ENCODE results near the gene CCNB1. TPM values are rescaled to one million over a fixed set of nuclear protein-coding genes. Genes with fewer than 3 reads are reported as not detected.
"Not testable (repeated sequence)": the region's sequence is repeated elsewhere in the genome, so short reads cannot be mapped to it uniquely, and the experiment has no call there.

CCNB1 gene
- total RNA-seq, 1 experiment from 2014 or later = 262 TPM

DNA sequence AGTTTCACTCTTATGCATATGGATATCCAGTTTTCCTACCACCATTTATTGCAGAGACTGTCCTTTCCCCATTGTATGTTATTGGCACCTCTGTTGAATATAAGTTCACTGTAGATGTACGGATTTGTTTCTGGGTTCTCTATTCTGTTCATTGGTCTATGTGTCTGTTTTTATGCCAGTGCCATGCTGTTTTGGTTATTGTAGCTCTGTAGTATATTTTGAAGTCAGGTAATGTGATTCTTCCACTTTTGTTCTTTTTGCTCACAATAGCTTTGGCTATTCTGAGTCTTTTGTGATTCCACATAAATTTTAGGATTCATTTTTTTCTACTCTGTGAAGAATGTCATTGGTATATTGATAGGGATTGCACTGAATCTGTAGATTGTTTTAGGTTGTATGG, 26.1 kb upstream of the CCNB1 start:
- ChIA-PET CTCF (no interaction called here), POLR2A (interaction anchor here (0.6 to 0.7 kb wide), 2 partner anchors 12 to 69 kb away, joined by 3 to 12 read pairs; no protein-coding TSS in a partner anchor)
- Histone ChIP-seq H3K9me3 (ENCODE audit: control insufficient read depth, insufficient read depth, low read depth, low read length) (no peaks in the 10 kb centered on the region), H3K36me3 (ENCODE audit: control insufficient read depth, insufficient read depth, low read length) (no peaks in the 10 kb centered on the region), H3K4me1 (ENCODE audit: control insufficient read depth, insufficient read depth, low read length) (no peaks in the 10 kb centered on the region), H3K27me3 (ENCODE audit: control insufficient read depth, insufficient read depth, low read length) (no peaks in the 10 kb centered on the region), H3K4me3 (ENCODE audit: low read depth in 2 of 2, low read length in 2 of 2) (no peak overlapping the region), H3K27ac (ENCODE audit: low read length) (no peak overlapping the region)
- TF ChIP-seq, protein P1, sequence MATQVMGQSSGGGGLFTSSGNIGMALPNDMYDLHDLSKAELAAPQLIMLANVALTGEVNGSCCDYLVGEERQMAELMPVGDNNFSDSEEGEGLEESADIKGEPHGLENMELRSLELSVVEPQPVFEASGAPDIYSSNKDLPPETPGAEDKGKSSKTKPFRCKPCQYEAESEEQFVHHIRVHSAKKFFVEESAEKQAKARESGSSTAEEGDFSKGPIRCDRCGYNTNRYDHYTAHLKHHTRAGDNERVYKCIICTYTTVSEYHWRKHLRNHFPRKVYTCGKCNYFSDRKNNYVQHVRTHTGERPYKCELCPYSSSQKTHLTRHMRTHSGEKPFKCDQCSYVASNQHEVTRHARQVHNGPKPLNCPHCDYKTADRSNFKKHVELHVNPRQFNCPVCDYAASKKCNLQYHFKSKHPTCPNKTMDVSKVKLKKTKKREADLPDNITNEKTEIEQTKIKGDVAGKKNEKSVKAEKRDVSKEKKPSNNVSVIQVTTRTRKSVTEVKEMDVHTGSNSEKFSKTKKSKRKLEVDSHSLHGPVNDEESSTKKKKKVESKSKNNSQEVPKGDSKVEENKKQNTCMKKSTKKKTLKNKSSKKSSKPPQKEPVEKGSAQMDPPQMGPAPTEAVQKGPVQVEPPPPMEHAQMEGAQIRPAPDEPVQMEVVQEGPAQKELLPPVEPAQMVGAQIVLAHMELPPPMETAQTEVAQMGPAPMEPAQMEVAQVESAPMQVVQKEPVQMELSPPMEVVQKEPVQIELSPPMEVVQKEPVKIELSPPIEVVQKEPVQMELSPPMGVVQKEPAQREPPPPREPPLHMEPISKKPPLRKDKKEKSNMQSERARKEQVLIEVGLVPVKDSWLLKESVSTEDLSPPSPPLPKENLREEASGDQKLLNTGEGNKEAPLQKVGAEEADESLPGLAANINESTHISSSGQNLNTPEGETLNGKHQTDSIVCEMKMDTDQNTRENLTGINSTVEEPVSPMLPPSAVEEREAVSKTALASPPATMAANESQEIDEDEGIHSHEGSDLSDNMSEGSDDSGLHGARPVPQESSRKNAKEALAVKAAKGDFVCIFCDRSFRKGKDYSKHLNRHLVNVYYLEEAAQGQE (IDR thresholded peaks at IDR 0.05; ENCODE audit: insufficient read depth in 1 of 2, low read depth in 2 of 2, low read length in 1 of 2) = no peak
- TF ChIP-seq POLR2AphosphoS5 (IDR thresholded peaks at IDR 0.05; ENCODE audit: low read depth, low read length) (no peak), CTCF (IDR thresholded peaks at IDR 0.05) (no peak), SIN3A (IDR thresholded peaks at IDR 0.05; ENCODE audit: borderline replicate concordance, insufficient read depth, low read depth, low read length) (no peak), TCF7L2 (IDR thresholded peaks at IDR 0.05; ENCODE audit: low read depth, low read length) (no peak)
- intact Hi-C loops (cut with micrococcal nuclease; ENCODE audit: unreplicated experiment) (no loop called here), in situ Hi-C loops (cut with HindIII; ENCODE audit: low pct_unique_long_range_greater_than_20kb, low sequenced_read_pairs) (no loop called here)
- ATAC-seq (no peak), DNase-seq (ENCODE audit: low read depth, low spot score) (no peak)
- BruUV-seq (replicated peaks) = no TSS peak

GRCh38 chr5:69148576-69148975, 18.4 kb upstream of the CCNB1 start:
- H3K27ac ChIP-seq (ENCODE audit: low read length); CTCF ChIA-PET; in situ Hi-C loops (cut with HindIII; ENCODE audit: low pct_unique_long_range_greater_than_20kb, low sequenced_read_pairs); DNase-seq (ENCODE audit: low read depth, low spot score); H3K27me3 ChIP-seq (ENCODE audit: control insufficient read depth, insufficient read depth, low read length); ATAC-seq; intact Hi-C loops (cut with micrococcal nuclease; ENCODE audit: unreplicated experiment); H3K4me3 ChIP-seq (ENCODE audit: low read depth in 2 of 2, low read length in 2 of 2); H3K36me3 ChIP-seq (ENCODE audit: control insufficient read depth, insufficient read depth, low read length); H3K4me1 ChIP-seq (ENCODE audit: control insufficient read depth, insufficient read depth, low read length); H3K9me3 ChIP-seq (ENCODE audit: control insufficient read depth, insufficient read depth, low read depth, low read length); BruUV-seq (replicated peaks); POLR2A ChIA-PET: not testable (repeated sequence)

DNA sequence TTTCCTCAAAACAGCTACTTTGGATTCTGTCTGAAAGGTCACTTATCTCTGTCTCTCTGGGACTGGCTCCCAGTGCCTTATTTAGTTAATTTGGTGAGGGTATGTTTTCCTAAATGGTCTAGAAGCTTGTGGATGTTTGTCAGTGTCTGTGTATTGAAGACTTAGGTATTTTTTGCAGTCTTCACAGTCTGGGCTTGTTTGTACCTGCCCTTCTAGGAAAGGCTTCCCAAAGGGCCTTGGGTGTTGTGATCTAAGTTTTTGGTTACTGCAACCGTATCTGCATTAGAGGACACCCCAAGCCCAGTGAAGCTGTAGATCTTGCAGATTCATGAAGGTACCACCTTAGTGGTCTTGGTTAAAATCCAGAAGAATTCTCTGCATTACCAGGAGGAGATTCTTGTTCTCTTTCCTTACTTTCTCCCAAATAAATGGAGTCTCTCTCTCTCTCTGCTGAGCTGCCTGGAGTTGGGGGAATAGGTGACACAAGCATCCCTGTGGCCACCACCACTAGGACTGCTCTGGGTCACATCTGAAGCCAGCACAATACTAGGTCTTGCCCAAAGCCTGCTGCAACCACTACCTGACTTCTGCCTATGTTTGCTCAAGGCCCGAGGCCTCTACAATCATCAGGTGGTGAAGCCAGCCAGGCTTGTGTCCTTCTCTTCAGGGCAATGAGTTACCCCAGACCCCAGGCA, 17.8 kb upstream of the CCNB1 start:
- H3K9me3 ChIP-seq (ENCODE audit: control insufficient read depth, insufficient read depth, low read depth, low read length) = no peaks in the 10 kb centered on the region
- no peak overlapping the region for H3K4me3 ChIP-seq (ENCODE audit: low read depth in 2 of 2, low read length in 2 of 2)
- H3K27me3 ChIP-seq (ENCODE audit: control insufficient read depth, insufficient read depth, low read length) = no peaks in the 10 kb centered on the region
- POLR2A ChIA-PET = no interaction called here
- ATAC-seq (0 out of 2 replicates have a peak, but pooled peaks have one; percentile 26), DNase-seq (ENCODE audit: low read depth, low spot score) (no peak)
- no peaks in the 10 kb centered on the region for H3K4me1 ChIP-seq (ENCODE audit: control insufficient read depth, insufficient read depth, low read length)
- H3K36me3 ChIP-seq (ENCODE audit: control insufficient read depth, insufficient read depth, low read length) = no peaks in the 10 kb centered on the region
- intact Hi-C loops (cut with micrococcal nuclease; ENCODE audit: unreplicated experiment) (no loop called here), in situ Hi-C loops (cut with HindIII; ENCODE audit: low pct_unique_long_range_greater_than_20kb, low sequenced_read_pairs) (no loop called here)
- H3K27ac ChIP-seq (ENCODE audit: low read length) = no peak overlapping the region
- no peak for TF ChIP-seq CTCF (IDR thresholded peaks at IDR 0.05)
- no peak for TF ChIP-seq TCF7L2 (IDR thresholded peaks at IDR 0.05; ENCODE audit: low read depth, low read length)
- TF ChIP-seq POLR2AphosphoS5 (IDR thresholded peaks at IDR 0.05; ENCODE audit: low read depth, low read length) = no peak
- TF ChIP-seq, protein P1 (IDR thresholded peaks at IDR 0.05; ENCODE audit: insufficient read depth in 1 of 2, low read depth in 2 of 2, low read length in 1 of 2) = no peak
- TF ChIP-seq SIN3A (IDR thresholded peaks at IDR 0.05; ENCODE audit: borderline replicate concordance, insufficient read depth, low read depth, low read length) = no peak
- BruUV-seq (replicated peaks) = no TSS peak
- CTCF ChIA-PET = no interaction called here
